HepG2 (cell line): ENCODE data around the gene MBLAC2. TPM values are rescaled to one million over a fixed set of nuclear protein-coding genes. Genes with fewer than 3 reads are reported as not detected.

ENCODE experiments used
- BRF2 ChIP-seq: sonication (generic); formaldehyde crosslinking; IDR thresholded peaks from 2 replicates; pipeline ENCODE4 v1.8.1; 2022; ENCODE audit warnings: mild to moderate bottlenecking, missing genetic modification reagents
- CBX5 ChIP-seq: sonication (generic); formaldehyde crosslinking; IDR thresholded peaks from 2 replicates; pipeline ENCODE4 v1.4.0; 2020; ENCODE audit warnings: missing genetic modification reagents, borderline replicate concordance
- KDM1A ChIP-seq: IDR thresholded peaks from 2 replicates; pipeline ENCODE4 v1.6.1; 2016; ENCODE audit warnings: missing compliant biosample characterization
- KDM4B ChIP-seq: sonication (generic); formaldehyde crosslinking; IDR thresholded peaks from 2 replicates; pipeline ENCODE4 v1.4.0; 2020; ENCODE audit warnings: missing genetic modification reagents
- MXD1 ChIP-seq: sonication (generic); formaldehyde crosslinking; IDR thresholded peaks from 2 replicates; pipeline ENCODE4 v1.4.0; 2020; ENCODE audit warnings: mild to moderate bottlenecking, missing genetic modification reagents
- RFX5 ChIP-seq: IDR thresholded peaks from 2 replicates; pipeline ENCODE4 v1.6.1; 2011; ENCODE audit warnings: low read depth, low read length, improper control_type of control experiment
- TAF15 ChIP-seq: fragments of 200-400 bp; formaldehyde crosslinking; IDR thresholded peaks from one replicate; pipeline ENCODE4 v1.6.1; 2018; ENCODE audit warnings: mild to moderate bottlenecking, low read depth, low read length; ENCODE audit not compliant: poor library complexity, severe bottlenecking
- ZBTB14 ChIP-seq: sonication (generic); formaldehyde crosslinking; IDR thresholded peaks from 2 replicates; pipeline ENCODE4 v1.4.0; 2020; ENCODE audit warnings: missing genetic modification reagents
- ZKSCAN1 ChIP-seq: fragments of 150-350 bp; IDR thresholded peaks from 2 replicates; pipeline ENCODE4 v1.6.1; 2014; ENCODE audit warnings: low read length
- ZNF160 ChIP-seq: sonication (generic); formaldehyde crosslinking; IDR thresholded peaks from 2 replicates; pipeline ENCODE4 v1.8.0; 2022; ENCODE audit warnings: mild to moderate bottlenecking, inconsistent platforms, missing genetic modification reagents
- ZNF44 ChIP-seq: sonication (generic); formaldehyde crosslinking; IDR thresholded peaks from 2 replicates; pipeline ENCODE4 v1.5.1; 2020; ENCODE audit warnings: mild to moderate bottlenecking, missing genetic modification reagents
- ZNF557 ChIP-seq: sonication (generic); formaldehyde crosslinking; IDR thresholded peaks from 2 replicates; pipeline ENCODE4 v1.4.0; 2020; ENCODE audit warnings: missing genetic modification reagents
- ZNF567 ChIP-seq: sonication (generic); formaldehyde crosslinking; IDR thresholded peaks from 2 replicates; pipeline ENCODE4 v1.8.1; 2023; ENCODE audit warnings: mild to moderate bottlenecking, missing genetic modification reagents, borderline replicate concordance
- ZNF75D ChIP-seq: sonication (generic); formaldehyde crosslinking; IDR thresholded peaks from 2 replicates; pipeline ENCODE4 v1.8.1; 2023; ENCODE audit warnings: missing genetic modification reagents, mild to moderate bottlenecking, borderline replicate concordance
- polyA plus RNA-seq, 8 experiments: library from polyadenylated mRNA; depleted of rRNA in 3 of 8; stranded (reverse) in 7 of 8; unstranded in 1 of 8; fragments of >200 nt; fragmentation: Illumina TruSeq in 4 of 8; extraction: Trizol in 4 of 8; gene quantifications; 2 replicates each; pipeline versions ENCODE4 v1.2.1 to v1.2.3, GENCODE V29; 2011 to 2016; ENCODE audit warnings: low read depth in 4 of 8, missing spikeins in 1 of 8, mixed read lengths in 1 of 8; ENCODE audit not compliant: insufficient read depth in 1 of 8
- total RNA-seq, 5 experiments: library from RNA; depleted of rRNA; stranded (reverse); fragments of >200 nt; fragmentation: Illumina TruSeq; extraction: Trizol; gene quantifications; 2 replicates each; pipeline ENCODE4 v1.2.3, GENCODE V29; 2016; ENCODE audit warnings: low read depth in 1 of 5

MBLAC2 gene
- total and polyA plus RNA-seq, 2 of the 13 experiments (the other 11 are each of a cell fraction or from before 2014, with no cell fraction given) = 2.9 to 4.1 TPM

- TF ChIP-seq RFX5 (no peak), ZNF567 (CRISPR knock-in tag) (peak; percentile 10; the same call in 1 of the 2 replicates), BRF2 (CRISPR knock-in tag) (no peak), CBX5 (CRISPR knock-in tag) (no peak), ZKSCAN1 (no peak), KDM4B (CRISPR knock-in tag) (no peak), KDM1A (CRISPR knock-in tag) (no peak), ZNF75D (peak; percentile 73; the same call in 1 of the 2 replicates), MXD1 (peak; percentile 94), ZNF557 (CRISPR knock-in tag) (no peak; the same call in 1 of the 2 replicates), ZBTB14 (CRISPR knock-in tag) (peak; percentile 79), ZNF44 (no peak), TAF15 (no peak), ZNF160 (CRISPR knock-in tag) (no peak; the same call in 1 of the 2 replicates)
- TF ChIP-seq, all 625 proteins: peak for 161
These were observed 956 bp downstream of the MBLAC2 start (continued) for GRCh38 chr5:90473396-90474234.
